MCF 10A (cell line): ENCODE measurements around the gene RASGRP4. TPM values are rescaled to one million over a fixed set of nuclear protein-coding genes. Genes with fewer than 3 reads are reported as not detected.
"Not testable (repeated sequence)": the region's sequence is repeated elsewhere in the genome, so short reads cannot be mapped to it uniquely, and the experiment has no call there.

Experiments
- Bru-seq: library from RNA; stranded (reverse); fragments of 400-500 nt; gene quantifications from one replicate; lab custom pipeline; 2021; lab: Mats Ljungman, UMichigan
- BruChase-seq, 2 experiments: library from RNA; stranded (reverse); fragments of 400-500 nt; gene quantifications; one replicate each; lab custom pipeline; 2021; lab: Mats Ljungman, UMichigan
- BruUV-seq: library from RNA; stranded (reverse); fragments of 400-500 nt; replicated peaks from 2 replicates; lab custom pipeline; 2021; lab: Mats Ljungman, UMichigan
- CTCF ChIA-PET: fragments of 300-600 bp; sonication (Branson Sonifier 250); formaldehyde crosslinking; extraction: SDS; loops from one replicate; lab custom pipeline; 2021; ENCODE audit warnings: antibody characterized with exemption, inconsistent platforms; lab: Yijun Ruan, JAX
- POLR2A ChIA-PET: fragments of 300-600, 350-650 bp; sonication (Branson Sonifier 250); formaldehyde crosslinking; extraction: SDS; loops from one replicate; lab custom pipeline; 2020; ENCODE audit warnings: antibody characterized with exemption, inconsistent platforms; lab: Yijun Ruan, JAX
- DNase-seq: peaks from one replicate; pipeline ENCODE4 v3.0.0-alpha.2; 2018; ENCODE audit not compliant: unreplicated experiment
- H3K27ac Mint-ChIP-seq: one replicate; pipeline ENCODE4 v1.8.0; 2022; ENCODE audit warnings: mild to moderate bottlenecking, low read depth, mixed read lengths; ENCODE audit not compliant: unreplicated experiment
- H3K27me3 Mint-ChIP-seq: one replicate; pipeline ENCODE4 v1.8.0; 2022; ENCODE audit warnings: mixed read lengths; ENCODE audit not compliant: insufficient read depth, unreplicated experiment
- H3K36me3 Mint-ChIP-seq: one replicate; pipeline ENCODE4 v1.8.0; 2022; ENCODE audit warnings: mild to moderate bottlenecking, moderate library complexity, mixed read lengths; ENCODE audit not compliant: insufficient read depth, unreplicated experiment
- H3K4me1 Mint-ChIP-seq: one replicate; pipeline ENCODE4 v1.8.0; 2022; ENCODE audit warnings: mixed read lengths; ENCODE audit not compliant: insufficient read depth, unreplicated experiment
- H3K4me3 Mint-ChIP-seq: one replicate; pipeline ENCODE4 v1.8.0; 2022; ENCODE audit warnings: mild to moderate bottlenecking, moderate library complexity, mixed read lengths; ENCODE audit not compliant: unreplicated experiment
- H3K9me3 Mint-ChIP-seq: one replicate; pipeline ENCODE4 v1.8.0; 2022; ENCODE audit warnings: mixed read lengths; ENCODE audit not compliant: unreplicated experiment
- CTCF ChIP-seq: fragments of 200-600 bp; IDR thresholded peaks from one replicate; pipeline ENCODE4 v1.8.0; 2022; ENCODE audit warnings: antibody characterized with exemption, mild to moderate bottlenecking; ENCODE audit not compliant: unreplicated experiment
- intact Hi-C: fragments of 100-400 bp; cut with micrococcal nuclease; formaldehyde crosslinking; loops from 2 replicates; pipeline ENCODE4 v1.14.1; 2022
- long read RNA-seq: library from polyadenylated mRNA; stranded (forward); transcript quantifications from one replicate; pipeline ENCODE4 v2.0.0, GENCODE V29; 2022
- total RNA-seq: library from RNA; stranded (reverse); gene quantifications from 2 replicates; pipeline ENCODE4 v1.2.3, GENCODE V29; 2022

Gene RASGRP4
- not detected in 2 replicates for total RNA-seq
- not detected for Bru-seq, nascent RNA
- BruChase-seq, experiment 1, labeled RNA remaining after a 6-hour chase: not detected
- not detected for BruChase-seq, experiment 2, labeled RNA remaining after a 2-hour chase
- long read RNA-seq: 0 reads

- peaks cover 18% of the 10 kb centered on the region for H3K27me3 Mint-ChIP-seq
- CTCF ChIA-PET: no interaction called here
- H3K4me1 Mint-ChIP-seq: no peaks in the 10 kb centered on the region
- TF ChIP-seq CTCF: no peak
- no peak within 1 kb of the TSS for H3K4me3 Mint-ChIP-seq
- H3K9me3 Mint-ChIP-seq: no peaks in the 10 kb centered on the region
- intact Hi-C loops: no loop called here
- BruUV-seq: no TSS peak
- no peak for DNase-seq
- POLR2A ChIA-PET: no interaction called here
- H3K36me3 Mint-ChIP-seq: no peaks in the 10 kb centered on the region
- H3K27ac Mint-ChIP-seq: no peak within 1 kb of the TSS
Observed at GRCh38 chr19:38425810-38426466, at the start of gene RASGRP4. Gene RASGRP4 (minus strand): TSS chr19:38426219. CDS start chr19:38426091, 128 bp downstream.

- TF ChIP-seq CTCF: no peak
- Mint-ChIP-seq H3K4me1 (no peaks in the 10 kb centered on the region), H3K9me3 (no peaks in the 10 kb centered on the region), H3K27me3 (peaks cover 43% of the 10 kb centered on the region), H3K27ac (no peak overlapping the region), H3K36me3 (no peaks in the 10 kb centered on the region), H3K4me3 (no peak overlapping the region)
- no TSS peak for BruUV-seq
- ChIA-PET CTCF (no interaction called here), POLR2A (no interaction called here)
- DNase-seq: no peak
- intact Hi-C loops: no loop called here
Observed at GRCh38 chr19:38475176-38475575, 49.2 kb upstream of the RASGRP4 start.

GRCh38 chr19:38473201-38473600 is 47.2 kb upstream of the RASGRP4 start:
- intact Hi-C loops: no loop called here
- no TSS peak for BruUV-seq
- H3K4me3 Mint-ChIP-seq: no peak overlapping the region
- no peak for DNase-seq
- TF ChIP-seq CTCF: no peak
- ChIA-PET CTCF (no interaction called here), POLR2A (no interaction called here)
- H3K9me3 Mint-ChIP-seq: no peaks in the 10 kb centered on the region
- H3K27ac Mint-ChIP-seq: no peak overlapping the region
- H3K36me3 Mint-ChIP-seq: no peaks in the 10 kb centered on the region
- H3K27me3 Mint-ChIP-seq: peaks cover 40% of the 10 kb centered on the region
- no peaks in the 10 kb centered on the region for H3K4me1 Mint-ChIP-seq

GRCh38 chr19:38472725-38473124 is 46.7 kb upstream of the RASGRP4 start:
- CTCF ChIA-PET, H3K27ac Mint-ChIP-seq, H3K36me3 Mint-ChIP-seq, DNase-seq, intact Hi-C loops, POLR2A ChIA-PET, H3K9me3 Mint-ChIP-seq, H3K4me3 Mint-ChIP-seq, BruUV-seq, H3K4me1 Mint-ChIP-seq: not testable (repeated sequence)
- peaks cover 35% of the 10 kb centered on the region for H3K27me3 Mint-ChIP-seq
